Kasumi-1 (cell line): ENCODE data around the gene SART1.
"Not testable (repeated sequence)": the region's sequence is repeated elsewhere in the genome, so short reads cannot be mapped to it uniquely, and the experiment has no call there.

Experiments
- DNase-seq, 2 experiments: peaks; one replicate each; lab custom pipeline; 2025; lab: John Stamatoyannopoulos, UW

Gene SART1

DNA sequence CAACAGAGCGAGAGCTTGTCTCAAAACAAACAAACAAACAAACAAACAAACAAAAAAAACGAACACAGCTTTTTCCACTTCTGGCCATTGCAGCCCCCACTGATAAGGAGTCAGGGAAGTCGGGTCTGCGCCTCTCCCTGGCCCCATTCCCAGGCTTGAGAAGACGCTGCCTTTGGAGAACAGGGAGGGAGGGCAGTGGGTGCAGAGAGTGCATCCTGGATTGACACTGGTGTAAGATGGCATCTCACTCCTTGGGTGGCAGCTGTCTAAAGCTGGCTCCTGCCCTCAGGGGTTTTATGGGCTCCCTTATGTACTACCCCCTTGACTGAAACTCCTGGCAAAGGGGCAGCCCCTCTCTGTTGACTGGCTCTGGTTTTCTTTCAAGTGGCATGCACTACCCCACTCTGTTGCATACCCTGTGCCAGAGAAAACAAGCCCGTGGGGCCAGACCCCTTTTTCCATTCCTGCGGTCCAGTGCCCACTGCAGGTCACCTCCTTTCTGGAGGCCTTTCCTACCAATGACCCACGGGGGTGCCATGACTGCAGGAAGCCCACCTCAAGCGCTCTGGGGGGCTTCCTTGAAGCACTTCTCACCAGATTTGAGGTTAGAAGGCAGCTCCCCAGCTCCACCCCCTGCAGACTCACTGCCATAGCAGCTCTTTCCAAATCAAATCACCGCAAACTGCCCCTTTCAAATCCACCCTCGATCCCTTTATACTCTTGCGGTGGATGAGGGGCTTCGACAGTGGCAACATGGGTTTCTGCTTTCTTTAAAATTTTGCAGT, 29.6 kb upstream of the SART1 start:
- no peak for DNase-seq

DNA sequence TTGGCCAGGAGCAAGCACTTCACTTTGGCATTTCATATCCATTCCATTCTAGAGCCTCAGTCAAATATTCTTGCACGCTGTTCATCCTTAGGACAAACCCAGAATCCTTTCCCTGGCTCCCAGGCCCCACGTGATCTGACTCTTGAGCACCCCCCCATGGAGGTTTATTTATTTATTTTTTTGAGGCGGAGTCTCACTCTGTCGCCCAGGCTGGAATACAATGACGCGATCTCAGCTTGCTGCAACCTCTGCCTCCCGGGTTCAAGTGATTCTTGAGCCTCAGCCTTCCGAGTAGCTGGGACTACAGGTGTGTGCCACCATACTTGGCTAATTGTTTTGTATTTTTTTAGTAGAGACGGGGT, 29.0 kb upstream of the SART1 start:
- peak; percentile 6 for DNase-seq

DNA sequence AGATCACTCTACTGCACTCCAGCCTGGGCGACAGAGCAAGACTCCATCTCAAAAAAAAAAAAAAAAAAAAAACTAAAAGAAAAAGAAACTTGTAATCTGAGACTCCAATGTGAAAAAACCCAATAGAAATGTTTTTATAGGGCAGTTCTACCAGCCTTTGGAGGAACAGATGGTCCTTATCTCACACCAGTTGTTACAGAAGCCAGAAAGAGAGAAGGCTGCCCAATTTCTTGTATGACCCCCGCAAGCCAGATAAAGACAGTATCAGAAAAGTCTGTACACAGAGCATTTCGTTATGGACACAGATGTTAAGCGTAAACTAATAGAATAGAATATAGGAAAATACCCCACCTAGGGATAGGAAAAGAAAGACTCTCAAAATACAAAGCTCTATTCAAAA, 27.5 kb upstream of the SART1 start:
- DNase-seq: no peak

DNA sequence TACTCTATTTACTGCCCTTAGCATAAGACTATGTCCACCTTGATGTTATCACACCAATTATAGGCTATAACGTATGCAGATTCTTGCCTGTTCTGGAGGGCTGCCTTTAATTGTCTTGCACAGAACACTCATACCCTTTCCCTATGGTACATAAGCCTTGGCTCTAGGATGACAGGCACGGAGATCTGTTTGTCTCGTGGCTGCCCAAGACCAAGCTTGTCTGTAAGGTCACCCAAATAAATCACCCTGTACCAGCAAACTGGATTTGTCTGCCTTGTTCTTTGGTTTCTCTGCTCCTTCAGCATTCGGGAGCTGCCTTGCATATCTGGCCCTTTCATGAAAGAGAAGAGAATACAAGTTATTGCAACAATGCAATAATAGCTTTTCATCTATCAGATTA, 23.8 kb upstream of the SART1 start:
- no peak for DNase-seq

DNA sequence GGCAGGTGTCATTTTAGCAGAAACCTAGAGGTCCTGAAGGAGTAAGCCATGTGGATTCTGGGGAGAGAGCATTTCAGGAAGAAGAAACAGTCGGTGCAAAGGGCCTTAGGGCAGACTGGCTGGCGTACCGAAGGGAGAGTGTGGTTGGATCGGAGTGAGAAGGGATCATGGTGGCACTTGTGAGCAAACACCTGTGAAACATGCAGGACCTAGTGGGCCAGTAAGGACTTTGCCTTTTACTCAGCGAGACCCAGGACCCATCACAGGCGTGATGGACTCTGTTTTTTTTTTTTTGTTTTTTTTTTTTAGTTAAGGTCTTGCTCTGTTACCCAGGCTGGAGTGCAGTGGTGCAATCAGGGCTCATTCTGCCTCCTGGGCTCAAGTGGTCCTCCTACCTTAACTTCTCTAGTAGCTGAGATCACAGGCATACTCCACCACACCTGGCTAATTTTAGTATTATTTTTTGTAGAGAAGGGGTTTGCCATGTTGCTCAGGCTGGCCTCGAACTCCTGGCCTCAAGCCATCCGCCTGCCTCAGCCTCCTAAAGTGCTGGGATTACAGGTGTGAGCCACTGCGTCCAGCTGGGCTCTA, 19.7 kb upstream of the SART1 start:
- DNase-seq: peak; percentile 42 to 62

DNA sequence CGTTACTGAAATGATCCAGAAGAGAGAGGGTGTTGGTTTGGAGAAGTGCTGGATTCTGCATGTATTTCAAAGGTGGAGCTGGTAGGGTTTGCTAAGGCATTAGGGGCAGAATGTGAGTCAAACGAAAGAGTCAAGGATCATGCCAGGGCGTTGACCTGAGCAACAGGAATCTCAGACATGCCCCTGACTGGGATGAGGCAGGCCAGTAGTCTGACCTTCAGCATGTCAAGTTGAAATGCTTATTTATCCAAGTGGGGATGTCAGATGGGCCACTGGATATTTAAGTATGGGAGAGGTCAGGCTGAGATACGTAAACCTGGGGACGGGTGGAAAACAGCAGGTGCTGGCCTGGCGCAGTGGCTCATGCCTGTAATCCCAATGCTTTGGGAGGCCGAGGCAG, 19.0 kb upstream of the SART1 start:
- no peak for DNase-seq

DNA sequence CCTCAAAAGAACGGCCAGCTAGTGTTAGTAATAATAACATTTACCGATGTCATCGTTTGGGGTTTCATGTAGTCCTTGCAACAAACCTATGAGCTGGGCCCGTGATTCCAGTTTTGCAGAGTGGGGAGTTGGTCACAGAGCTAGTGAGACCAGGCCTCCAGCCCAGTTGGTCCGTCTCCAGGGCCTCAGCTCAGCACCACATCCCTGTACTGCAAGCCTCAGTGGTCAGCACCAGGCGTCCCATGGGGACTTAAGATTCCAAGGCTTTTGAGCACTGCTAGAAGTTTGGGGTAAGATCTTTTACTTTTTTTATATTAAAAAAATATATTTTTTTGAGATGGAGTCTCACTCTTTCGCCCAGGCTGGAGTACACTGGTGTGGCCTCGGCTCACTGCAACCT, 17.3 kb upstream of the SART1 start:
- DNase-seq: no peak

DNA sequence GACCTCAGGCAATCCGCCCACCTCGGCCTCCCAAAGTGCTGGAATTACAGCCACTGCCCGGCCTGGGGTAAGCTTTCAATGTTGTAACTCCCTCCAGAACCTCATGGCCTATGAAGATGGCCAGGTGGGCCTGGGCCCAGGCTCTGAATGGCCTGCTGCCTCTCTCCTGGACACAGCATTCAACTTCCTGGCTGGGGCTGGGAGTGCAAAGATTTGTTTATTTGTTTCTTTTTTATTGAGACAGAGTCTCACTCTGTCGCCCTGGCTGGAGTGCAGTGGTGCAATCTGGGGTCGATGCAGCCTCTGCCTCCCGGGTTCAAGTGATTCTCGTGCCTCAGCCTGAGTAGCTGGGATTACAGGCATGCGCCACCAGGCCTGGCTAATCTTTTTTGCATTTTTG, 16.8 kb upstream of the SART1 start:
- DNase-seq: no peak

DNA sequence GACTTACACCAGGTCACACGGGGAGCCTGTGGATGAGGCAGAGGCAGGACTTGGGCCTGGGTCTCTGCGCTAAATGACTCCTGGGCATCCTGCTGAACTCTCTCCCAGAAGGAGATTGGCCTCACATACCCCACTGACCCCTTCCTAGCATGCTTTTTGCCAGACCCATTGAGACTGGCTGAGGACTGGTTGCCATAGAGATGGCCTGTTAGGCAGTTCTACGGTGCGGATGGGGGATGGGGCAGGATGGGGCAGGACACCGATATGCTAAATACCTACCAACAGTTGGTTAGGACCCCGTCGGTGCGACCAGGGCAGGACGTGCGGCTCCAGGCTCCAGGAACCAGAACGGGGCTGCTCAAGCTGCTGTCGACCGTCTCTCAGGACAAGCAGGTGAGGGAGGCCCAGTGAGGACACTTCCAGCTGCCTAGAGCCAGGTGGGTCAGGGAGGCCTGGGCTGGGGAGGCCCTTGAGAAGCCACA, 16.1 kb upstream of the SART1 start, which contains the start of gene TSGA10IP:
TSS of gene TSGA10IP (plus strand) at position 51 of the 482 bp plus-strand sequence. CDS start at position 247, 196 bp downstream.
- no peak for DNase-seq

DNA sequence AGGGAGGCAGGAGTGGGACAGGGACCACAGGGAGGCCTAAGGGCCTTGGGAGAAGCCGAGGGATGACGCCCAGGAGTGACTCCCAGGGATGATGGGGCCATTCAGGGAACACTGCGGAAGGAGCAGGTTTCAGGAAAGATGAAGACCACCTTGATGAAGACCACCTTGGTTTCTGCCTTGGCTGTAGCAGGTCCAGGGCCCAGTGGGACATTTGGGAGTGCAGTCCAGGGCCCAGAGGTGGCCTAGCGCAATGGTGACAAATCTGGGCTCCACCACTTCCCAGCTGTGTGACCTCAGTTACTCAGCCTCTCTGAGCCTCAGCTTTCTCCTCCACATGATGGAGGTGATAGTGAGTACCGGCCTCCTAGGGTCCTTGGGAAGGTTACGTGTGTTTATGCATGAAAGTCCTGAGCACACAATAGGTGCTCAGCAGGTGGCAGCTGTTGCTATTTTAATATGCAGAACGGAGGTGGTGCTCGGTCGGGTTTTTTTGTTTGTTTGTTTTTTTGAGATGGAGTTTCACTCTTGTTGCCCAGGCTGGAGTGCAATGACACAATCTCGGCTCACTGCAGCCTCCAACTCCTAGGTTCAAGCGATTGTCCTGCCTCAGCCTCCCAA, 15.5 kb upstream of the SART1 start:
- no peak for DNase-seq

DNA sequence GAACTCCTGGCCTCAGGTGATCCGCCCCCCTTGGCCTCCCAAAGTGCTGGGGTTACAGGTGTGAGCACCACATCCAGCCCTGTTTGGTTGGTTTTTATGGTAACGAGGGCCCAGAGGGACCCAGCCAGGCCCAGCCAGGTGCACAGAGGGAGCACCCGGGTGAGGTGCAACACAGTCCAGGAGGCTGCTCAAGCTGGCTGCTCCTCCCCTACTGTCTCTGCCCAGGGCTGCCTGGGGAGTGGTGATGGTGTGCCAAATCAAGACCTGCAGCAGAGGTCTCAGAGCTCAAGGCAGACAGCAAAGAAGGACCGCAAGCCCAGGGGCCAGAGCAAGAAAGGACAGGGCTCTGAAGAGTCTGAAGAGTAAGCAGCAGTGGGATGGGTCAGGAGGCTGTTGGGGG, 14.9 kb upstream of the SART1 start:
- no peak for DNase-seq

DNA sequence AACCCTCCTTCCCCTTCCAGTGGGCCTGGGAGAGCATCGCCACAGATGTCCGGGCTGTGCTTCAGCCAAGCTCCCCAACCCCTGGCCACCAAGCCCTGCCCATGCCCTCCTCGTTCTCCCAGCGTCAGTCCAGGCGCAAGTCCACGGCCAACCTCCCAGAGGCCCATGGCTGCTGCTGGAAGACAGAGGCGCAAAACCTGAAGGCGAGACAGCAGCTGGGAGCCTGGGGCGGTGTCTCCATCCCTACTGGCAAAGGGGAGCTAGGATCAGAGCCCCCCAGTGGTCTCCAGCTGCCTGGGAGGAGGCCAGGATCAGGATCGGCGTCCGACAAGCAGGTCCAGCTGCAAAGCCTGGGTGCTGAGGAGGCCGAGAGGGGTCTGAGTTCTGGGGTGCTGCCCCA, 14.4 kb upstream of the SART1 start:
- DNase-seq: no peak

DNA sequence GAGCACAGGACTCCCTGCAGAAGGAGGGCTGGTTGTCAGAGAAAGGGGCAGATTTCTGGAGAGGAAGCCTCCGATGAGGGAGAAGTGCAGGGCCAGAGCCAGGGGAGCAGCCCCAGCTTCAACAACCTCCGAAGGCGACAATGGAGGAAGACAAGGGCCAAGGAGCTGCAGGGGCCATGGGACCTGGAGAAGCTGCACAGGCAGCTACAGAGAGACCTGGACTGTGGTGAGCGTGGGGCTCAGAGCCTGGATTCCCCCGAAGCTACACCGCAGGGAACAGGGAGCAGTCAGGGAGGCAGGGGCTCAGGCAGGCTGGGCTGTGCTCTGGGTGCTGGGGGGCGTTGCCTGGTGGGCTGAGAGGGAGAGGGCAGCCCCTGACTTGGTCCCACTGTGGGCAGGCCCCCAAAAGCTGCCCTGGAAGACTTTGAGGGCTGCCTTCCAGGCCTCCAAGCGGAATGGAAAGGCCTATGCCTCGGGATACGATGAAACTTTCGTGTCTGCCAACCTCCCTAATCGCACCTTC, 13.9 kb upstream of the SART1 start:
- DNase-seq: no peak

DNA sequence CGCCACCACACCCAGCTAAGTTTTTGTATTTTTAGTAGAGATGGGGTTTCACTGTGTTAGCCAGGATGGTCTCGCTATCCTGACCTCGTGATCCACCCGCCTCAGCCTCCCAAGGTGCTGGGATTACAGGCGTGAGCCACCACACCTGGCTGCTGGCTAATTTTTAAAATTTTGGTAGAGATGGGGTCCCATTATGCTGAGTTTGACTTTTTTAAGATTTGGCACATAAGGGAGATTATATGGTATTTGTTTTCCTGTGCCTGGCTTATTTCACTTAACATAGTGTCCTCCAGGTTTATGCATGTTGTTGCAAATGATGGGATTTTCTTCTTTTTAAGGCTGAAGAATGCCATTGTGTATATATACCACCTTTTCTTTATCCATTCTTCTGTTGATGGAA, 10.8 kb upstream of the SART1 start:
- not testable (repeated sequence) for DNase-seq

DNA sequence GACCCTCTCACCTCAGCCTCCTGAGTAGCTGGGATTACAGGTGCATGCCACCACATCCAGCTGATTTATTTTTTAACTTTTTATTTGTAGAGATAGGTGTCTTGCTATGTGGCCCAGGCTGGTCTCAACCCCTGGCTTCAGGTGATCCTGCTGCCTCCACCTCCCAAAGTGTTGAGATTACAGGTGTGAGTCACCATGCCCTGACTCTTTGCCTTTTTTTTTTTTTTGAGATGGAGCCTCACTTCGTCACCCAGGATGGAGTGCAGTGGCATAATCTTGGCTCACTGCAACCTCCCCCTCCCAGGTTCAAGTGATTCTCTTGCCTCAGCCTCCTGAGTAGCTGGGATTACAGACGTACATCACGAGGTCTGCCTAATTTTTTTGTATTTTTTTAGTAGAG, 9.9 kb upstream of the SART1 start:
- not testable (repeated sequence) for DNase-seq

DNA sequence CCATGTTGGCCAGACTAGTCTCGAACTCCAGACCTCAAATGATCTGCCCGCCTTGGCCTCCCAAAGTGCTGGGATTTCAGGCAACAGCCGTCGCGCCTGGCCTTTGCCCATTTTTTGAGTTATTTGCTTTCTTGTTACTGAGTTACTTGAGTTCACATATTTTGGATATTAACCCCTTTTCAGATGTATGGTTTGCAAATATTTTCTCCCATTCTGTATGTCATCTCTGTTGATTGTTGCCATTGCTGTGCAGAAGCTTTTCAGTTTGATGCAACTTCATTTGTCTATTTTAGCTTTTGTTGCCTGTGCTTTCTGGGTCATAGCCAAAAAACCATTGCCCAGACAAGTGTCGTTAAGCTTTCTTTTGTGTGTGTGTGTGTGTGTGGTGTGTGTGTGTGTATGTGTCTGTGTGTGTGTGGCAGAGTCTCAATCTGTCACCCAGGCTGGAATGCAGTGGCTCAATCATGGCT, 9.4 kb upstream of the SART1 start:
- no peak for DNase-seq

DNA sequence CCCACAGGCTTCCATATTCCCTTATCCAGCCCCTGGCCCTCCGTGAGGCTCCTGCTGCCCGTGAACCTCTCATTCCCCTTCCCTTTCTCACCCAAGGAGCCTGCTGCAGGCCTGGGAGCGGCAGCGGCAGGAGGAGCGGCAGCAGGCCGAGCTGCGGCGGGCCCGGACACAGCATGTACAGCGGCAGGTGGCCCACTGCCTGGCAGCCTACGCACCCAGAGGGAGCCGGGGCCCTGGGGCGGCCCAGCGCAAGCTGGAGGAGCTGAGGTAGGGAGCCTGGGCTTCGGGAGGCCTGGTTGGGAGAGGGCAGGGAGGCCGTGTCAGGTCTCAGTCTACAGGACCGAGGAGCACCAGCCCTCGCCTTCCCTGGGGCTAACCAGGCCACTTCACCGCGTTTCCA, 8.1 kb upstream of the SART1 start:
- DNase-seq: no peak

DNA sequence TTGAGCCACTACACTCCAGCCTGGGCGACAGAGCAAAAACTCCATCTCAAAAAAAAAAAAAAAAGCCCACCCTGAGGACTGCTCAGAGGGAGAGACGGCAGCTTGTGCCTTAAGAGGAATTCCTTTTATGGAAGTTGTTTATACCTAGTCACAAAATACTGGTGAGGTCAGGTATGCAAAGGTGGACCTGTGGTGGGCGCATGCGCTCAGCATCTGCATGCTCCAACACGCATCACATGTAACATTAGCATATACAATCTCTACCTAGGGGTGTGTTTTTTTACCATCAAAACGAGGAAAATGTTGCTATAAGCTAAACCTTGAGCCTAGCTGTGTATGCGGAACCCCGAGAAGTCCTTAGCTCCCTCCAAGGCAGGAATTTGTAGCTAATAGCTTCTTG, 6.8 kb upstream of the SART1 start:
- no peak for DNase-seq

DNA sequence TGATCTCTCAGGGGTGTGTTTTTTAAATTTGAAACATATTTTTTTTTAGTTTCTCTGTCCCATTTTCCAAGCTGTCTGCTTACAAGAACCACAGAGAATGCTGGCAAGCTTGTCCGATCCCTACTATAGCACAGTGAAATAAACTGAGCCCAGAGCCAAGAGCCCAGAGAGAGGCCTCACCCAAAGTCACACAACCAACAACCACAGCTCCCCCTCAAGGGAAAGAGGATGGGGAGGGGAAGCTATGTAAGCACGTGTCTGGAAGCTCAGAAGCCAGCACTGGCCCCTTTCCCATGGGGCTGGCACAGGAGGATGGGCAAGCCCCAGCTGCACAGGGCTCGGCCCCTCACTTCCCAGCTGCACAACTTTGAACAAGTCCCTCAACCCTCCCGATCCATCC, 3.2 kb upstream of the SART1 start:
- DNase-seq: no peak

DNA sequence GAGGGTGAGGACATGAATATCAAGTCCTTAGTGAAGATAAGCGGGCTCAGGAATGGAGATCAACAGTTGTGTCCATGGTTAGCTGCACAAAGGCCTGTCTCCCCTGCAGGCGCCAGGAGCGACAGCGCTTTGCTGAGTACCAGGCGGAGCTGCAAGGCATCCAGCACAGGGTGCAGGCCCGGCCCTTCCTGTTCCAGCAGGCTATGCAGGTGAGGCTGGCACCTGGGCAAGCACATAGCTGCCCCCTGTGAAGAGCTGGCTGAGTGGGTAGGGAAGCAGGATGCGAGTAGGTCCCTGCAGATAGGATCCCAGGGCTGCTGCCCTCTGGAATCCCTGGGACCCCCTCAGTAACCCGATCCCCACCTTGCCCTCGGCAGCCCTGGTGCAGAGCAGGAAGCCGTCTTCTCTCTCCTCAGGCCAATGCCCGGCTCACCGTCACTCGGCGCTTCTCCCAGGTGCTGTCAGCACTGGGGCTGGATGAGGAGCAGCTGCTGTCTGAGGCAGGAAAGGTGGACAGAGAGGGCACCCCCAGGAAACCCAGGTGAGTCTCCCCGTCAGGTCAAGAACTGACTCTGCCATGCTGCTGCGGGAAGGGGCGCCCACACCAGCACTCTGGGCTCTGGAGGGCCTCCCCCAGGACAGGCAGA, 2.6 kb upstream of the SART1 start:
- no peak for DNase-seq

DNA sequence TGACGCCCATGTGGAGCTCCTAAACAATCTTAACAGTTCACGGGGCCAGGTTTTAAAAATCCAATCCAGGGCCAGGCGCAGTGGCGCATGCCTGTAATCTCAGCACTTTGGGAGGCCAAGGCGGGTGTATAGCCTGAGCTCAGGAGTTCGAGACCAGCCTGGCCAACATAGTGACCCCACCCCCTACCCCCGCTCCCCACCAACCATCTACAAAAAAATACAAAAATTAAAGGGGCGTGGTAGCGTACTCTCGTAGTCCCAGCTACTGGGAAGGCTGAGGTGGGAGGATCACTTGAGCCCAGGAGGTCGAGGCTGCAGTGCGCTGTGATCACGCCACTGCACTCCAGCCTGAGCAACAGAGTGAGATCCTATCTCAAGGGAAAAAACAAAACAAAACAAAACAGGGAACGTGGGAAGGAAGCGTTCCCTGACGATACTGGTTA, 689 bp upstream of the SART1 start:
- DNase-seq: no peak

DNA sequence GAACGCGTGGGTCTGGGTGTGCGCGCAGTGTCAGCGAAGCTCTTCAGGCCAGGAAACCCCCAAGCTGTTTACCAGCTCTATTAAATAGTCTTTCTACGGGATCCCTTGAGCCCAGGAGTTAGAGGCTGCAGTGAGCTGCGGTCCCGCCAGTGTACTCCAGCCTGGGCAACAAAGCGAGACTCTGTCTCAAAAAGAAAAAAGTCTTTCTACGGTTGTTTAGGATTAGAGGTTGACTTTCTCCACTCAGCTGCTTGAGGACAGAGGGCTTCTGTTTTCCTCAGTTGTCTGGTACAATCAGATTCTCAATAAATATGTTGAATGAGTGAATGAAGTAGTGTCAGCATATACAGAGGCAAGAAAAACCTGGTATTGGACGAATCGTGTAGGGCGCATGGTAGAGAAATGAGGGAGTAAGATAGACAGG, 619 bp downstream of the SART1 start:
- no peak for DNase-seq
